ENCODE measurements around the gene INTS3.
"Not testable (repeated sequence)": the region's sequence is repeated elsewhere in the genome, so short reads cannot be mapped to it uniquely, and the experiment has no call there.

The INTS3 gene

DNA sequence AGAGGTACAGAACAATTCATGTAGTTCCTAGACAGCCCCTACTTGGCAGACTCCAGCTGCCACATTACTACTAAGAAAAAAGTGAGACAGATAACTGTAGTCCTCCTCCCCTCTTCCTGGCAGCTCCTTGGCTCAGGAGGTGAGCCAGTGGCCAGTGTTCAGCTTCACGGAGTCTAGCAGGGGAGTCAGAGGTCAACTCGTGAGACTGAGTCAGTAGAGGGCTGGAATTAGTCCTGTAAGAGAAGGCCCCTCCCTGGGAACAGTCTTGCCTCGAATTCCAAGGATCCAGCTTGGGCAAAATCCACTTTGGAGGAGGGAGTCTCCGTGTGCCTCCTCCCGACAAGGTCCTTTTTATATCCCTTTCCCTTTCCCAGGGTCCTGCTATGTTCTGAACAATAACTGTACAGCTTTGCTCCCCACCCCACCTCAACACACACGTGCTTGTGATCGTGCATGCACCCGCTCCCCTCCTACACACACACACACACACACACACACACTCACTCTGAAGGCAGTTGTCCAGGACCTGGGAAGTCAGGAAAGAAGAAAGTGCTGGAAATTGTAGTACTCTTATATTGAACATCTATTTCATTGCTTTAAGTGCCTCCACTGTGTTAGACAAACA is 24.8 kb downstream of the INTS3 start:
- no peak for DNase-seq (ENCODE audit: low read depth)

DNA sequence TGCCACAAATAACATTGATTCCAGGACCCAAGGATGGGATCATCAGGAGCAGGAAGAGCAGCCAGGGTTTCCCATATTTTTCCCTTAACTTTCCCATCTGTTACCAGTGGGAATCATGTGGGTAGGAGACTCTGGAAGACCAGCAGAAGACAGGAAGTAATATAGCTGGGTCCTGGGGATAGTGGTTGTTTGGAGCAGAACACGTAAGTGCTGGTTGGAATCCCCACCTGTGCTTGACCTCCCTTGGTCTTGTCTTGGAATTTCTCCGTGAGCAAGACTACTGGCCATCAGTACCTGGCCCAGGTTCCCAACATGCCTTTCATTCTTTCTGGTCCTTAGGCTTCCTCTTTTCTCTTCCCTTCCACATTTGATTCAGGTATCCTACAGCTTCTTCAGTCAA is 26.4 kb downstream of the INTS3 start:
- DNase-seq (ENCODE audit: low read depth), result no peak

DNA sequence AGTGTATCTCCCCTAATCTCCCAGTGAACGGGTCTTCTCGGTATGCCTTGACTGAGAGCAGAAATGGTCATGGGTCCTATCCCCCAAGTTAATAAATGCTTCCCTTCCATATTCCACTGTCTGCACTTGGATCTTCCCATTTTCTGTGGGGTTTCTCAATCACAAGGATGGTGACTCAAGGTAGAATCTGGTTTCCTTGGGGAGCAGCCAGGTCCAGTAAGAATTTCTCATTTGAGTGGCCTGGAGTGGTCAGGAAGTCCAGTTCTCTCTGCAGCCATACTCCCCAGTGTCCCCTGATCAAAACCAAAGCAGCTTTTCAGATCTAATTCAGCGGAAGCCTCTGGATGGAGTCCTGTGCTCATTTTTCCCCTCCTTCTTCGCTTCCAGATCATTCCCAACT is 32.6 kb downstream of the INTS3 start:
- no peak for DNase-seq (ENCODE audit: low read depth)

DNA sequence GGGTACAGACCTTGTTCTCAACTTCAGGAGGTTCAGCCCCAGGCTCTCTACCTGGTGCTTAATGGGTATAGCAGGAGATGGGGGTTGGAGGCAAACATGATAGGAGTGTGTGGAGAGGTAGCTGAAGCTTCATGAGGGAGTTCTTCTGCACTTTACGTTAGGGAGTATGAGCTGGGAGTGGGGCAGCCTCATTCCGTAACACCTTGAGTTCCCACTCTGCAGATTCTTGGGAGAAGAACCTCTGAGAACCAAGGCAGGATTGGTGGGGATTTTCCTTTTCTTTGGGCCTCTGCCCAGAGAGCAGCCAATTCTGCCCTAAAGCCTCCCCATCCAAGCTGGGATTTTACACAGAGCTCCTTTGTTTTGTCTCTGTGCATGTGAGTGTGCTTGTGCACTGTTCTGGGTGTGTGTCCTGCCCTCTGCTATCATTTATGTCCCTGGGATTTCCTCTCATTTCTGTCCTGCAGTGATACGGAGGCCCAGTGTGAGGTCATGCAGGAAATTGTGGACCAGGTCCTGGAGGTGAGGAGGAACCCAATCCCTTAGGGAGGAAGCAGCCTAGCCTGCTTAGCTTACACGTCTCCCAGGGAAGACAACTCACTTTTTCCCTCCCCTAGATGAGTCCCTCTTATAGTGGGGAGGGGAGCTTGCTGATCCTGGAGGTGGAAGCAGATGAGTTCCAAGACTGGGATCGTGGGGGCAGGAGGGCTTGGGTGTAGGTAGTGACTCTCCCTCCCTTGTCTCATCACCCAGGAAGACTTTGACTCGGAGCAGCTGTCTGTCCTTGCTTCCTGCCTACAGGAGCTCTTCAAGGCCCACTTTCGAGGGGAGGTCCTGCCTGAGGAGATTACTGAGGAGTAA is 35.7 kb downstream of the INTS3 start:
- no peak for DNase-seq (ENCODE audit: low read depth)

DNA sequence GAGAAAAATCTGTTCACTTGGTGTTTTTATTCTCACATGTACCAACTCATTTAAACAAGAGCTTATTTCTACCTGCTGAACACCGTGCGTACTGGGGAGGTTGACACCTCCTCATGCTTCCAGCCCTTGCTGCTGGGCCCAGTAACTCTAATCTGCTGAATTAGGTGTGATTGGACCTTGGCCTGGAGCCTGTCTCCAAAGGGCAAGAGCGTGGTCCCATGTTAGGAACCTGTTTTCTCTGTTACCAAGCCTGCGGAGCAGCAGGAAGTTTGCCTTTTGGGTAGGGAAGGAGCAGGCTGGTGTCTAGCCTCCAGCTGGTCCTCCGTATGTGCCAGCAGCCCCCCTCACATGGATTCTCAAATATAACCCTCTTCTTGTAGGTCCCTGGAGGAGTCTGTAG is 36.5 kb downstream of the INTS3 start:
- DNase-seq (ENCODE audit: low read depth), result no peak

DNA sequence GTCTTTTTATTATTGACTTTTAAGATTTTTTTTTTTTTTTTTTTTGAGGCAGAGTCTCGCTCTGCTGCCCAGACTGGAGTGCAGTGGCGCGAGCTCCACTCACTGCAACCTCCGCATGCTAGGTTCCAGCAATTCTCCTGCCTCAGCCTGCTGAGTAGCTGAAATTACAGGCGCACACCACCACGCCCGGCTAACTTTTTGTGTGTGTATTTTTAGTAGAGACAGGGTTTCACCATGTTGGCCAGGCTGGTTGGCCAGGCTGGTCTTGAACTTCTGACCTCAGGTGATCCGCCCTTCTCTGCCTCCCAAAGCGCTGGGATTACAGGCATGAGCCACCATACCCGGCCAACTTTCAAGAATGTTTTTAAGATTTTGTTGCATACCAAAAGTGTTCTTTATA is 38.8 kb downstream of the INTS3 start:
- not testable (repeated sequence) for DNase-seq (ENCODE audit: low read depth)

DNA sequence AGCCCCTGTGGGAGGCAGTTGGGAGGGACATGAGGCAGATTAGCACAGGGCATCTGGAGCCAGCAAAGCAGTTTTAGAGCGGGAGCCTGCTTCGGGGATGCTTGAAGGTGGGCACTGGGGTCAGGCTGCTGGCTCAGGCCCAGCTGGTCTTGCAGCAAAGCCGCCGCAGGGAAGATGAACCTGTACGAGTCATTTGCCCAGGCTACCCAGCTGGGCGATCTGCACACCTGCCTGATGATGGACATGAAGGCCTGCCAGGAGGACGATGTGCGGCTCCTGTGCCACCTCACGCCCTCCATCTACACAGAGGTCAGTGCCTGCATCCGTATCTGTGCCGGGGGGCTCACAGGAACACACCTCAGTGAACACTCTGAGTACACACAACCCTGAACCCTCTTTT is 39.7 kb downstream of the INTS3 start:
- no peak for DNase-seq (ENCODE audit: low read depth)

DNA sequence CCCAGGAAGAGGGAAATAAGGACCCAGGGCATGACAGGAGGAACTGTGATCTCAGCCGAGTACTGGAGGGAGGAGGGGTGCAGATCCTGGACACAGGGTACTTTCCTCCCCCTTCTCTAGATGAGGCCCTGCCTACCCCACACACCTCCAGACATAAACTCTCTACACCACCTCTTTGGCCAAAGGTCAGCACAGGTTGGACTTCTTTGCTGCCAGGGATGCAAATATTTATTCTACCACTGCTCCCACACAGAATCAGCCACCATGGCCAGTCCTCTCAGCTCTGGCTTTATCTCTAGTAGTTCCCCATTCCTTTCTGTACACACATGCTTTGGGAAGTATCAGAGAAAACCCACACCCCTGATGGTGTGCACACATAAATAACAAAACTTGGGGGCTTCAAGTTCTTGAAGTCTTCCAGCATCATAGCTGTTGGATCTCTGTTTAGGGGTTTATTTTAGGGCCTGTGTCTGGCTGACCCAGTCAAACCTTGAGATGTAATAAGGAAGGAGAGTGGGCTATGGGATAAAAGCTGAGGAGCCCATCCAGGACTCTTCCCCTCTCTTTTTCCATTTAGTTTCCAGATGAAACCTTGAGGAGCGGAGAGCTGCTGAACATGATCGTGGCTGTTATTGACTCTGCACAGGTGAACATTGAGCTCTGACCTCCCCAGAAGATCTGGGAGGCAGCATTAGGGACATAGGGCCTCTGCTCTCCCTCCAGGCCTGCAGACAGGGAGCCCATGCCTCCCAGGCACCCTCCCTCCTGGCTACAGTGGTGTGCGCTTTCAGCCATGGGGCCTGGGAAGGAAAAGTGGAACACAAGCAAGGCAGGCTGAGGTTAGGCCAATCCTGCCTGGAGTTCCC is 40.7 kb downstream of the INTS3 start:
- no peak for DNase-seq (ENCODE audit: low read depth)

DNA sequence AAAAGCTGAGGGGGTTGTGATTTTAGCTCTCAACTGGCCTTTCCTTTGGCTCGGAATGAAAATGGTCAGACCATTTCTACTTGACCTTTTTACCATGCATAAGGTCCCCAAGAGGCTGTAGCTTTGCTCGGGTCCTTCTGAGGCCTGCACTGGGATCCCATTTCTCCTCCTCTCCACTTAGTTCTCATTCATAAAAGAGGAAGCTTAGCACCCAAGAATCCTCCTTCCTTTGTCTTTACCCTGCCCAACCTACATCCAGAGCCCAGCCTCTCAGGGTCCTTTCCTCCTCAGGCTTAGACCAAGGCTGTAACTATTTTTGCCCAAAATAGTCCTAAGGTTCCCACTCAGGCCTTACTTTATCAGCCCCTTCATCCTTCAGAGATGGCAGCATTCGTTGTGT is 41.4 kb downstream of the INTS3 start:
- no peak for DNase-seq (ENCODE audit: low read depth)

DNA sequence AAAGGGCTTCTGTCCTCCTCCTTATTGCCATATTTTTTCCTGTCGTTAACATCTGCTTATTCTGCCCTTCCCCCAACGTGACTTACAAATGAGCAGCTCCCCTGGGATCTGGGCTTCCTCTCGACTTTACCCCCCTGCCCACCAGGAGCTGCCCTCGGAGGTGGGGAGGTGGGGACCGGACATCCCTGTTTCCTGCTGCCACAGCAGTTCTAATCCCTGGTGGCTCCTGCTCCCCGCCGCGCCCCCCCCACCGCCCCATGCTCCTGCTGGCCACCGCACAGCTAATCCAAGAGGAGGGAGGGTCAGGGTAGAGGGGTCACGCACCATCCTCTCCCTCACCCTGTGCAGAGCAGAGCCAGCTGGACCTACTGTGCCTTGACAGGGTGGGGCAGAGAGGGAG is 42.9 kb downstream of the INTS3 start:
- no peak for DNase-seq (ENCODE audit: low read depth)

DNA sequence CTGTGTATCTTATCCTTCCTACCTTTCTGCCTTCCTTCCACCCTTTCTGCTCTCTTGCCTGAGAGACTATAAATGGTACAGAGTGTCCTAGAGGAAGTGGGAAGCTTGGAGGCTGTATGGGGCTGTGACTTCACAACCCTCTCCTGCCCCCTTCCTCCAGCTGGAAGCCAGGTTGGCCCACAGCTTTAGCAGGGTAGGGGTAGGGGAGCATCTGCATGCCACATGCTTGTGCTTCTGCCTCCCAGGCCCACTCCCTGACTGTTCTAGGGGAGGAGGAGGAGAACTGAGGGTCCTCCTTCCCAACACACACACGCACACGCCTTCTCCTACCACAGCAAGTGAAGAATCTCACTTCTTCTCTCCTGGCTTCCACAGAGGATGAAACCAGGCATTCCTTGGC is 43.4 kb downstream of the INTS3 start:
- no peak for DNase-seq (ENCODE audit: low read depth)

DNA sequence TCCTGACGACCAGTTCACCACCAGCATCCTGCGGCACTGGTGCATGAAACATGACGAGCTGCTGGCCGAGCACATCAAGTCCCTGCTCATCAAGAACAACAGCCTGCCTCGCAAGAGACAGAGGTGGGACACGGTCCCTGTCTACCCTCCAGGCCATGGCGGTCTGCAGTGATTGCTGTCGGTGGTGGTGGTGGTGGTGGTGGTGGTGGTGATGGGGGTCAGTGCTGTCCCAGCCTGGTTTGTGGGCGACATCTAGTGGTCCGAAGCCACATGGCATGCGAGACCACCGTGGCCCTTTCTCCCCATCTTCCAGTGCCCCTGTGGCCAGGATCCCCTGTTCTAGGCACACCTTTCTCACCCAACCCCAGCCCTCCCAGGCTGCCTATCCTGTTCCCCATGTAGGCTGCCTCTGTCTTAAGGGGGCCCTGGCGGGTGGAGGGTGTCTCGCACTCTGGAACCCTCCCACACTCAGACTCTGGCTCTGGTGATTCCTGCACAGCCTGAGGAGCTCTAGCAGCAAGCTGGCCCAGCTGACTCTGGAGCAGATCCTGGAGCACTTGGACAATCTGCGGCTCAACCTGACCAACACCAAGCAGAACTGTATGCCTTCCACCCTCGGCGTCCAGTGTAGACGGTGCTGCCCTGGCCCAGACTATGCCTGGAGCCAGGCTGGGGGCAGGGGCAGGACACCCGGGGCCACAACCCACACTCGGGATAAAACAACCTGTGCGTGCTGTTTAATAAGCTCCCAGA is 44.2 kb downstream of the INTS3 start:
- no peak for DNase-seq (ENCODE audit: low read depth)

DNA sequence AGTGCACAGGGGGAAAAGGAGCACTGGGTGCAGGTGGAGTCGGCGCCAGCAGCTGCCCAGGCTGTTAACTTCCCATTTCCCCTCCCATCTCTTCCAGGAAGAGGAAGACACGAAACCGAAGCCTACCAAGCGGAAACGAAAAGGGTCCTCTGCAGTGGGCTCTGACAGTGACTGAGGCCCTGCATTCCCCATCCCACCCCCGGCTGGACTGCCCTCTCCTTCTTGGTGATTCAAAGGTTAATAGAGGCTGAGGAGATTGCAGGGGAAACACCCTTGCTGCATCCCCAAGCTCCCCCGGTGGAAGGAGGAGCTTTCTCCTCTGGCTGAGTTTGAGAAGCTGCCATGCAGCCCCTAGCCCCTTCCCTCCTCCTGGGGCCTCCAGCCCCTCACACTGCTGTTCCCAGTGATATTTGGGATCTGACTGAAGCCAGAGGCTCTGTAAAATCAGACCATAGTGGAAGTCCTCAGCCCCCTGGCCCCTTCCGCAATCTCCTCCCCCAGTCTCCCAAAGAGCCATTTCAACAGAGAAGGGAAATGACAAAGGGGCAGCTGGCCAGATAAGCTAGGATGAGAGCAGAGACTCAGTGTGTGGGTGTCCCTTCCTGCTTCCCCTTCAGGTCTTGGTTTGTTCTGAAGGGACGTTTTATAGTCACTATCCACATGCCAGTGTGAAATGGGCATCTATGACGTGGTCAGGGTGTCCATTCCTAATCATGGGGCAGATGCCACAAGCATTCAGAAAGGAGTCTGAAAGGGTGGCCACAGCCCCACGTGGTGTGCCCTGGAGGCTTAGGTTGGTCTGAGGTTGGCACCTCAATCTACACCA is 45.5 kb downstream of the INTS3 start:
- DNase-seq (ENCODE audit: low read depth), result no peak

DNA sequence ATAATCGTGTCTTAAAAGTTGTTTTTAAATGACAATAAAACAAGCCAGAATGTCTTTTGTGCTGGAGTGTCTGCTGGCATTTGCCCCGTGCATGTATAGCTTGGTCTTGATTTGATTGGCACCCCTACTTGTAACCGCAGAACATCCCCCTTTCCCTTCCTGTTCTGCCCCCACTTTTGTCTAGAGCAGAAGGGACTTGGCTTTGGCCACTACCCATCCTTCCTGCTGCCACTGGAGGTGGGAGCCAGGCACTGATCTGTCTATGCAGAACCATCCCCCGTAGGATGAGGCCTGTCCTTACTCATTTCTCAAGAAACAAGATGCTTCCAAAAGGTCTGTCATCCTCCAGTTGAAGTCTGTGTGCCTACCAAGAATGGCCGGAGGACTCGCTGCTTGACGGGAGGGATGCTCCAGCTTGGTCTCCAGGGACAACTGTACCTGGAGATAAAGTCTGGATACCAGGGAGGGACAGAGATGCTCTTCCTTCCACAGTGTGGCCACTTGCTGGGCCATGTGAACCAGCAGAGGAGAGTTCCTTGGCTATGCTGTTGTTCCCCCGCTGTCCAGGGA is 46.3 kb downstream of the INTS3 start:
- no peak for DNase-seq (ENCODE audit: low read depth)

DNA sequence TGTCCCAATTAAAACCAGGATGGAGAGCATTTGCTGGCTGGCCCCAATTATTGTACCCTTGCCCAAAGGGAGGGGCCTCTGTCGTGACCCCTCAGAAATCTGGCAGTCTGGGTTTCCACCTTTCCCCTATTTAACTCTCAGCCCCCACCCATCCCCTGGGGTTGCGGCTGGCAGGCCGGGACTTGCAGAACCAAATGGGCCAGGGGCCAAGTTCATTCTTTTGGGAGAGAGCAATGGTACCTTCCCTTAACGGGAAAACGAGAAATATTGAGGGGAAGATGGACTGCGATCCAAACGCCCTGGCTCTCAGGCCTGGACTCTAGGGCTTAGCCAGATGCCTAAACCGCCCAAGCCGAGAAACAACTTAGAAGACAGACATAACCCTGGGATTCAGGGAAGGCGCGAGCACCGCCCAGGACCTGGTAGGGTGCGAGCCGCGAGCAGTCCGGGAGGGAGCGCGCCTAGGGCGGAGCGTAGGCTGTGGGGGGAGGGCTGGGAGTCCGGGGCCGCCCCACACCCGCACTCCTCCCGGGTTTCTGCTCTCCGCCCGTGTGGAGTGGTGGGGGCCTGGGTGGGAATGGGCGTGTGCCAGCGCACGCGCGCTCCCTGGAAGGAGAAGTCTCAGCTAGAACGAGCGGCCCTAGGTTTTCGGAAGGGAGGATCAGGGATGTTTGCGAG is 47.1 kb downstream of the INTS3 start, which contains the start of gene SLC27A3:
TSS of gene SLC27A3 (plus strand) at position 628 of the 678 bp plus-strand sequence. CDS start 91 bp downstream, outside the sequence.
- no peak for DNase-seq (ENCODE audit: low read depth)

DNA sequence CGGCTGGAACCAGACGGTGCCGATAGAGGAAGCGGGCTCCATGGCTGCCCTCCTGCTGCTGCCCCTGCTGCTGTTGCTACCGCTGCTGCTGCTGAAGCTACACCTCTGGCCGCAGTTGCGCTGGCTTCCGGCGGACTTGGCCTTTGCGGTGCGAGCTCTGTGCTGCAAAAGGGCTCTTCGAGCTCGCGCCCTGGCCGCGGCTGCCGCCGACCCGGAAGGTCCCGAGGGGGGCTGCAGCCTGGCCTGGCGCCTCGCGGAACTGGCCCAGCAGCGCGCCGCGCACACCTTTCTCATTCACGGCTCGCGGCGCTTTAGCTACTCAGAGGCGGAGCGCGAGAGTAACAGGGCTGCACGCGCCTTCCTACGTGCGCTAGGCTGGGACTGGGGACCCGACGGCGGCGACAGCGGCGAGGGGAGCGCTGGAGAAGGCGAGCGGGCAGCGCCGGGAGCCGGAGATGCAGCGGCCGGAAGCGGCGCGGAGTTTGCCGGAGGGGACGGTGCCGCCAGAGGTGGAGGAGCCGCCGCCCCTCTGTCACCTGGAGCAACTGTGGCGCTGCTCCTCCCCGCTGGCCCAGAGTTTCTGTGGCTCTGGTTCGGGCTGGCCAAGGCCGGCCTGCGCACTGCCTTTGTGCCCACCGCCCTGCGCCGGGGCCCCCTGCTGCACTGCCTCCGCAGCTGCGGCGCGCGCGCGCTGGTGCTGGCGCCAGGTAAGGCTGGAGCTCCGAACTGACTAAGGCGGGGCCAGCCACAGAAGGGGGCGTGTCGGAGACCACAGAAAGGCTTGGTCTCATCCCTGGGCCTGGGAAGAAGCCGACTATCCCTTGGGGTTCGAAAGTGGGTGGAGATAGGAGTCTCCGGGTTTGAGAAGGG is 47.8 kb downstream of the INTS3 start:
- DNase-seq (ENCODE audit: low read depth), result no peak

DNA sequence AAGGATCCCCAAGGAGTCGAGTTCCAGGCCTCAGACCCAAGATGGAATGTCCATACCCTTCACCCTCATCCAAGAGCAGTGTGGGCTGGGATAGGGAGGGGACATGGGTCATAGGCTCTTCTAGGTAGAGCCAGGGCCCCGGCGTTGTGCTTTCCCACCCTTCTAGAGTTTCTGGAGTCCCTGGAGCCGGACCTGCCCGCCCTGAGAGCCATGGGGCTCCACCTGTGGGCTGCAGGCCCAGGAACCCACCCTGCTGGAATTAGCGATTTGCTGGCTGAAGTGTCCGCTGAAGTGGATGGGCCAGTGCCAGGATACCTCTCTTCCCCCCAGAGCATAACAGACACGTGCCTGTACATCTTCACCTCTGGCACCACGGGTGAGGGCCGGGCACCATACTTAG is 48.5 kb downstream of the INTS3 start:
- no peak for DNase-seq (ENCODE audit: low read depth)

DNA sequence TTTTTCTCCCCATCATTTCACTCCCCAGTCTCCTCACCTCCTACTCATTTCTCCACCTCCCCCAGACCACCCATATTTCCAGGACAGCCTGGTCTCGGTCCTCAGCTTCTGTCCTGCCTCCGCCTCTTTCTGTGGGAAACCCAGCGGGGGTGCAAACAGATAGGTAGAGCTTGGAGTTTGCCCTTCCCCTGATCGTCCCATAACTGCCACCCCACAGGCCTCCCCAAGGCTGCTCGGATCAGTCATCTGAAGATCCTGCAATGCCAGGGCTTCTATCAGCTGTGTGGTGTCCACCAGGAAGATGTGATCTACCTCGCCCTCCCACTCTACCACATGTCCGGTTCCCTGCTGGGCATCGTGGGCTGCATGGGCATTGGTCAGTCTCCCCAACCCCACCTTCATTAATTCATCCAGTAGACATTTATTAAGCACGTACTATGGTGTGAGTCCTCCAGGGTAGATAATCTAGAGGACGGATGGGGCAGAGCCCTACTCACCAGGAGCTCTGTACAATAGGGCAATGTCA is 49.1 kb downstream of the INTS3 start:
- DNase-seq (ENCODE audit: low read depth), result no peak

DNA sequence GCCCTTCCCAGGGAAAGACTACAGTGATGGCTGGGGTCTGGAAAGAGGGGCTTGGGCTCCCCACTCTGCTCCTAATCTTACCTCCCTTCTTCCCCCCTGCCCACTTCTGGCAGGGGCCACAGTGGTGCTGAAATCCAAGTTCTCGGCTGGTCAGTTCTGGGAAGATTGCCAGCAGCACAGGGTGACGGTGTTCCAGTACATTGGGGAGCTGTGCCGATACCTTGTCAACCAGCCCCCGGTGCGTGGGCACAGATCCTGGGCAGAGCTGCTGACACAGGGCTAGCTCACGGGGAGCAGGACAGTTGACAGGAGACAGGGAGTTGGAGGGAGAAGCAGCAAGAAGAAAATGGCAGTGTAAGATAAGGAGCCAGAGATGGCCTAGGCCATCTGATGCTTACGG is 49.8 kb downstream of the INTS3 start:
- no peak for DNase-seq (ENCODE audit: low read depth)
